Skeletal muscle tissue (tissue), 4 donors: Measurements from ENCODE around the gene ZNF800. TPM values are rescaled to one million over a fixed set of nuclear protein-coding genes. Genes with fewer than 3 reads are reported as not detected.
A peak's percentile ranks its signal among the peaks of the same experiment; 100 is the strongest.

Source experiments
- H3K27ac ChIP-seq: one replicate; pipeline ENCODE4 v1.7.0; 2013; ENCODE audit warnings: mild to moderate bottlenecking, low read depth, low read length, inconsistent platforms
- H3K27me3 ChIP-seq, 3 donors: one replicate each; pipeline ENCODE4 v1.7.0; 2013; ENCODE audit warnings: low read length in 3 of 3; ENCODE audit not compliant: control insufficient read depth in 3 of 3, insufficient read depth in 3 of 3
- H3K36me3 ChIP-seq, 3 donors: one replicate each; pipeline ENCODE4 v1.7.0; 2013; ENCODE audit warnings: low read length in 3 of 3; ENCODE audit not compliant: control insufficient read depth in 3 of 3, insufficient read depth in 3 of 3
- H3K4me1 ChIP-seq, 3 donors: one replicate each; pipeline ENCODE4 v1.7.0; 2013; ENCODE audit warnings: low read length in 3 of 3, mild to moderate bottlenecking in 3 of 3; ENCODE audit not compliant: control insufficient read depth in 3 of 3, insufficient read depth in 3 of 3
- H3K4me3 ChIP-seq, 3 donors: one replicate each; pipeline ENCODE4 v1.7.0; 2013; ENCODE audit warnings: low read length in 3 of 3
- H3K9ac ChIP-seq, 3 donors: one replicate each; pipeline ENCODE4 v1.7.0; 2013; ENCODE audit warnings: low read length in 3 of 3, mild to moderate bottlenecking in 3 of 3, moderate library complexity in 2 of 3, low read depth in 1 of 3
- H3K9me3 ChIP-seq, 3 donors: one replicate each; pipeline ENCODE4 v1.7.0; 2013; ENCODE audit warnings: low read length in 3 of 3; ENCODE audit not compliant: control insufficient read depth in 3 of 3
- total RNA-seq: library from RNA; depleted of rRNA; stranded (reverse); fragments of >200 nt; gene quantifications from one replicate; pipeline ENCODE4 v1.2.3, GENCODE V29; 2014
- donor health status: Osteomylitis.

ZNF800 gene
- total RNA-seq, 1 donor from 2014 or later = 14.1 TPM

- Histone ChIP-seq H3K9me3 (no peaks in the 10 kb centered on the region), H3K4me3 (no peak overlapping the region), H3K9ac (no peak overlapping the region), H3K36me3 (peaks cover 6 to 10% (median 6%) of the 10 kb centered on the region in 3 donors), H3K4me1 (no peaks in the 10 kb centered on the region), H3K27me3 (no peaks in the 10 kb centered on the region), H3K27ac (no peak overlapping the region)
Measured at GRCh38 chr7:127359011-127359410, 33.5 kb downstream of the ZNF800 start.

- Histone ChIP-seq H3K9ac (no peak overlapping the region), H3K27me3 (no peaks in the 10 kb centered on the region)
Measured at GRCh38 chr7:127353897-127354296, 38.6 kb downstream of the ZNF800 start.

GRCh38 chr7:127350586-127350985, 41.9 kb downstream of the ZNF800 start:
- Histone ChIP-seq H3K27ac (no peak overlapping the region), H3K36me3 (no peaks in the 10 kb centered on the region), H3K9ac (no peak overlapping the region), H3K4me3 (no peak overlapping the region), H3K4me1 (peaks cover 0 to 3% (median 2%) of the 10 kb centered on the region in 3 donors), H3K9me3 (no peaks in the 10 kb centered on the region), H3K27me3 (no peaks in the 10 kb centered on the region)

More at GRCh38 chr7:127353897-127354296, 38.6 kb downstream of the ZNF800 start:
- Histone ChIP-seq H3K9me3 (no peaks in the 10 kb centered on the region), H3K4me3 (no peak overlapping the region), H3K36me3 (peaks cover 0 to 3% (median 0%) of the 10 kb centered on the region in 3 donors), H3K27ac (no peak overlapping the region), H3K4me1 (no peaks in the 10 kb centered on the region)

- no peak overlapping the region for H3K4me3 ChIP-seq
- H3K4me1 ChIP-seq = peaks cover 0 to 3% (median 2%) of the 10 kb centered on the region in 3 donors
- H3K36me3 ChIP-seq = no peaks in the 10 kb centered on the region
- H3K9ac ChIP-seq = no peak overlapping the region
- no peaks in the 10 kb centered on the region for H3K27me3 ChIP-seq
- H3K27ac ChIP-seq = no peak overlapping the region
- H3K9me3 ChIP-seq = no peaks in the 10 kb centered on the region
Measured at GRCh38 chr7:127349881-127350280, 42.6 kb downstream of the ZNF800 start.

- peak overlapping the region in 1 of 3 donors; percentile 65 for H3K9ac ChIP-seq
- peaks cover 0 to 3% (median 2%) of the 10 kb centered on the region in 3 donors for H3K4me1 ChIP-seq
- no peaks in the 10 kb centered on the region for H3K36me3 ChIP-seq
- H3K4me3 ChIP-seq = peak overlapping the region; percentile 33 to 69 (median 52)
- H3K27me3 ChIP-seq = no peaks in the 10 kb centered on the region
- no peaks in the 10 kb centered on the region for H3K9me3 ChIP-seq
- H3K27ac ChIP-seq = no peak overlapping the region
Measured at GRCh38 chr7:127348247-127348631, 44.3 kb downstream of the ZNF800 start.

GRCh38 chr7:127347567-127348246, 44.8 kb downstream of the ZNF800 start:
- Histone ChIP-seq H3K4me3 (peak overlapping the region; percentile 41 to 69 (median 60)), H3K36me3 (no peaks in the 10 kb centered on the region), H3K4me1 (peaks cover 0 to 3% (median 2%) of the 10 kb centered on the region in 3 donors), H3K27ac (no peak overlapping the region), H3K27me3 (no peaks in the 10 kb centered on the region), H3K9me3 (no peaks in the 10 kb centered on the region), H3K9ac (peak overlapping the region; percentile 25 to 65 (median 29))

GRCh38 chr7:127346575-127347256, 45.8 kb downstream of the ZNF800 start:
- no peaks in the 10 kb centered on the region for H3K9me3 ChIP-seq
- no peaks in the 10 kb centered on the region for H3K36me3 ChIP-seq
- H3K9ac ChIP-seq = no peak overlapping the region
- H3K4me3 ChIP-seq = no peak overlapping the region
- no peaks in the 10 kb centered on the region for H3K27me3 ChIP-seq
- no peak overlapping the region for H3K27ac ChIP-seq
- peaks cover 0 to 3% (median 2%) of the 10 kb centered on the region in 3 donors for H3K4me1 ChIP-seq

GRCh38 chr7:127342596-127342995, 49.9 kb downstream of the ZNF800 start:
- no peak overlapping the region for H3K27ac ChIP-seq

GRCh38 chr7:127338122-127338521, 54.4 kb downstream of the ZNF800 start:
- no peaks in the 10 kb centered on the region for H3K36me3 ChIP-seq
- H3K4me3 ChIP-seq = no peak overlapping the region
- no peak overlapping the region for H3K27ac ChIP-seq
- H3K27me3 ChIP-seq = peaks cover 0 to 4% (median 0%) of the 10 kb centered on the region in 3 donors
- no peaks in the 10 kb centered on the region for H3K9me3 ChIP-seq
- no peak overlapping the region for H3K9ac ChIP-seq
- H3K4me1 ChIP-seq = no peaks in the 10 kb centered on the region

More at GRCh38 chr7:127342596-127342995, 49.9 kb downstream of the ZNF800 start:
- H3K4me3 ChIP-seq = no peak overlapping the region
- no peaks in the 10 kb centered on the region for H3K36me3 ChIP-seq
- no peak overlapping the region for H3K9ac ChIP-seq
- H3K4me1 ChIP-seq = peaks cover 0 to 3% (median 0%) of the 10 kb centered on the region in 3 donors
- no peaks in the 10 kb centered on the region for H3K27me3 ChIP-seq
- no peaks in the 10 kb centered on the region for H3K9me3 ChIP-seq

GRCh38 chr7:127337581-127337980, 54.9 kb downstream of the ZNF800 start:
- Histone ChIP-seq H3K27ac (no peak overlapping the region), H3K9ac (no peak overlapping the region), H3K4me3 (no peak overlapping the region), H3K9me3 (no peaks in the 10 kb centered on the region), H3K27me3 (peaks cover 0 to 4% (median 0%) of the 10 kb centered on the region in 3 donors), H3K4me1 (no peaks in the 10 kb centered on the region), H3K36me3 (no peaks in the 10 kb centered on the region)
